GM19240 (cell line): ENCODE measurements around the gene WTIP.
"Not testable (repeated sequence)": the region's sequence is repeated elsewhere in the genome, so short reads cannot be mapped to it uniquely, and the experiment has no call there.

Source experiments
- DNase-seq: peaks from one replicate; pipeline ENCODE4 v3.0.0; 2011; ENCODE audit warnings: low spot score; ENCODE audit not compliant: insufficient read length

The WTIP gene

DNA sequence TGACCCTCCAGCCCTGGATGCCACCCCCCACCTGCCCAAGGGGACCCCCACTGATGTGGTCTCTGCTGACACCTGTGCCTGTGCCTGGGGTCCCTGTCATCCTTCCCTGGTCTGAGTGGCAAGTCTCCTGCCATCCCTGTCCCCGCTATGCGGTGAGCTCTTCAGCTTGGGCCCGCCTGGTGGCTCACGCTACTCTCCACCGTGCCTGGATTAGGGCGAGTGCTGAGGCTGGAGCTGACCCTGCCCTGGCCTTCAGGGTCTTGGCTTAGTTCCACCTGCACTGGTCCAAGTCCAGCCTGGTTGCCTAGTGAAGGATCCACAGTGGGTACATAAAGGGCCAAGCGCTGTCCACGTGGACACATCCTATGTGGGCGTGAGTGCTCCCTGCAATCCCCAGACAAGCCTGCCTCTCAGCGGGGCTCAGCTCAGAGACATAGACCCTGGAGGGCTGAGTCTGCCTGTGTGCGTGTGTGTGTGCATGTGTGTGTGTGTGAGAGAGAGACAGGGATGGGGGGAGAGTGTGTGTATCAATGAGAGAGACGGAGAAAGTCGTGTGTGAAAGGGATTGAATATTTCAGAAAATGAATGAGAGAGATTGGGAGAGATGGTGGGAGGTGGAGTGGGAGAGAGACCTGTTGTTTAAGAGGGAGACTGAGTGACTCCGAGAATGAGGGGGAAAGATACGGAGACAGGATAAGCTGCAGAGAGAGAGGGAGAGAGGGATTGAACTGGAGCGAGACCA lies 22.1 kb downstream of the WTIP start:
- no peak for DNase-seq

GRCh38 chr19:34504273-34504808 lies 22.8 kb downstream of the WTIP start:
- no peak for DNase-seq

DNA sequence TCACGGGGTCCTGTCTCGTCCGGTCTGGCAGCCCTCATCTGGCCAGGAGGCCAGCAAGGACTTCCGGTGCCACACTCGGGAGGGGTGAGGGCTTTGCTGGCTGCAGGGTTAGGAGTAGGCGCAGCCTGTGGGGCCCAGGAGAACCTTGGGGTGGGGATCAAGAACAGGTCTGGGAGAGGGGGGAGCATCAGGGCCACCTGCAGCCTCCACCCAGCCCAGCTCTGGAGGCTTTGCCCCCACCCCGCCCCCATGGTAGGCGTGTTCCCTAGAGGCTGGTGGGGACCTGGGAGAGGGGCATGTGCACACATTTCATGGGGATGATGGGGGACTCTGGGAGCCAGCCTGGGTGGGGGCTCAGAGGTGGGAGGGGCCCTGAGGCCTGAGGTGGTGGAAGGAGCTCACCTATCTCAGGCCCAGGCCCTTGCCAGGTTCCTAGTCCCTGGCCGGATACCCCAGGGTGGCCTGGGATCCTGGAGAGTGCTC lies 23.3 kb downstream of the WTIP start:
- no peak for DNase-seq

GRCh38 chr19:34505321-34506025 lies 23.9 kb downstream of the WTIP start:
- no peak for DNase-seq

GRCh38 chr19:34506026-34506370 lies 24.4 kb downstream of the WTIP start:
- no peak for DNase-seq

GRCh38 chr19:34507414-34508067 lies 26.0 kb downstream of the WTIP start:
- no peak for DNase-seq

- DNase-seq, result no peak
Observed at GRCh38 chr19:34508540-34508939, 27.0 kb downstream of the WTIP start.

DNA sequence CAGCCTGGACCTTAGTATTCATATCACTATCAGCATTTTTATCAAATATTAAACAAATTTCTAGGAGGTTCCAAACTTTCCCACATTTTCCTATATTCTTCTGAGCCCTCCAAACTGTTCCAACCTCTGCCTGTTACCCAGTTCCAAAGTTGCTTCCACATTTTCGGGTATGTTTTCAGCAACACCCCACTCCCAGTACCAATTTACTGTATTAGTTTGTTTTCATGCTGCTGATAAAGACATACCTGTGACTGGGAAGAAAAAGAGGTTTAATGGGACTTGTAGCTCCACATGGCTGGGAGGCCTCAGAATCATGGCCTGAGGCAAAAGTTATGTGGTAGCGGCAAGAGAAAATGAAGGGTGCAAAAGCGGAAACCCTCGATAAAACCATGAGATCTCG lies 29.3 kb downstream of the WTIP start:
- not testable (repeated sequence) for DNase-seq

GRCh38 chr19:34512254-34512822 lies 30.8 kb downstream of the WTIP start:
- DNase-seq, result no peak

- DNase-seq, result no peak
Observed at GRCh38 chr19:34513767-34514166, 32.2 kb downstream of the WTIP start.

GRCh38 chr19:34519602-34520001 lies 38.0 kb downstream of the WTIP start:
- no peak for DNase-seq

GRCh38 chr19:34523408-34523807 lies 41.9 kb downstream of the WTIP start:
- no peak for DNase-seq

DNA sequence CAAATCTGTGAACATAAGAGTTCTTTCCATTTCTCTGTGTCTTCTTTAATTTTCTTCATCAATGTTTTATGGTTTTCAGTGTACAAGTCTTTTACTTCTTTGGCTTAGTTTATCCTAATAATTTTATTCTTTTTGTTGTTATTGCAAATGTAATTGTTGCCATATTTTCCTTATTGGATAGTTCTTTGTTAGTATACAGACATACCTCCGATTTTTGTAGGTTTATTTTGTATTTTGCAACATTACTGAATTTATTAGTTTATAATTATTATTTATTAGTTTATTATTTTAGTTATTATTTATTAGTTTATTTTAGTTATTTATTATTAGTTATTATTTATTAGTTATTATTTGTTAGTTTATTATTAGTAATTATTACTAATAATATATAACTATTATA lies 43.4 kb downstream of the WTIP start:
- no peak for DNase-seq

DNA sequence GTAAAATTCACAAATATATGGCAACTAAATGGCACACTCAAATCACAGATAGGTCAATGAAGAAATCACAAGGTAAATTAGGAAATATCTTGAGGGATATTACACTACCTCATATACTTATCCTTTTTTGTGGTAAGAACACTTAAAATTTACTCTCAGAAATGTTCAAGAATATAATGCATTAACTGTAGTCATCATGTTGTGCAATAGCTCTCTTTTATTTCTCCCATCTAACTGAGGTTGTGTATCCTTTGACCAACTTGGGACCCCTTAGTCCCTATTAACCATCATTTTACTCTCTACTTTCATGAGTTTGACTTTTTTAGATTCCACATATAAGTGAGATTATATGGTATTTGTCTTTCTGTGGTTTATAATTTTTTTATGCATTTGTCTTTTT lies 52.6 kb downstream of the WTIP start:
- no peak for DNase-seq

DNA sequence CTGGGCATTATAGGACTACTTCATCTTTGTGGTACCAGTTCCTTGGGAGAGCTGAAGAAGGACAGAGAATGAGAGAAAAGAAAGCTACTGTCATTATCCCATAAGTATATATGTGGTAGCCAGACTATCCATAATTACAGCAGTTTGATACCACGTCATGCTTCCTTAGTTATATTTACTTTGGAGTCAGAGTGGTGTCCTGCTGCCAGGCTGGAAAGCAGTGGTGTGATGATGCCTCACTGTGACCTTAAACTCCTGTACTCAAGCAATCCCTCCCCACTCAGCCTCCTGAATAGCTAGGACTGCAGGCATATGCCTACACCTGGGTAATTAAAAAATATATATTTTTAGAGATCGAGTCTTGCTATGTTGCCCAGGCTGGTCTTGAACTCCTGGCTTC lies 57.8 kb downstream of the WTIP start:
- DNase-seq, result no peak

GRCh38 chr19:34540811-34541557 lies 59.4 kb downstream of the WTIP start:
- DNase-seq, result no peak

- no peak for DNase-seq
Observed at GRCh38 chr19:34549833-34550232, 68.3 kb downstream of the WTIP start.

DNA sequence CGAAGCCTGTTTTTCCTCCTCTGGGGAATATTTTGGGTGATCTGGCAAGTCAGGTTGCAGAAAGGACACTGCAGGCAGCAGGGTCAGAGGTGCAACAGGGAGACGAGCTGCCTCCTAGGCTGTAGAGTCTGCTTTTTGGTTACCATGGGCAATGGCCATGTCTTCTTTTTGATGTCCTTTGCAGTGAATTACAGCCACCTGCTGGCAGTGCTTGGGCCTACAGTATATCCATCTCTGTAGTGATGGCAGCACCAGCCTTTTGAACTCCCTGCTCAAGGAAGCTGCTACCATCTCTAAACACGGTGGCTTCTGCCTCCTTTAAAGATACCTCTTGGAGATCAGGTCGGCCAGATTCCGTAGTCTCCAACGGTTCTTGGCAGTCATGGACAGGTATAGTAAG lies 73.9 kb downstream of the WTIP start:
- DNase-seq, result no peak

GRCh38 chr19:34556488-34556887 lies 74.9 kb downstream of the WTIP start:
- DNase-seq, result no peak

GRCh38 chr19:34559045-34559444 lies 77.5 kb downstream of the WTIP start:
- DNase-seq, result no peak

DNA sequence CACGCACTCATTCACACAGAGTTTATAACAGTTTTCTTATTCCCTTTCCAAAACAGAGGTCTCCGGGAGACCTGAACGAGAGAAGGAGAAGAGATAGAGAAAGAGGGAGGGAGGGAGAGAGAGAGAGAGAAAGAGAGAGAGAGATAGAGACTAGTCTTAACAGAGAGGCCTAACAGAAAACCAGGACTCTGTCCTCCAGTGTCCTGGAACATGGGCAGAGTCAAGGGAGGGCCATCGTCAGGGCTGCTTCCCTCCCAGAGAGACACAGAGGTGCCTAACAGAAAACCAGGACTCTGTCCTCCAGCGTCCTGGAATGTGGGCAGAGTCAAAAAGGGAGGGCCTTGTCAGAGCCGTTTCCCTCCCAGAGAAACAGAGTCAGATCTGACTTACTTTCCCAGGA lies 78.7 kb downstream of the WTIP start:
- DNase-seq, result no peak
